ENCODE measurements around the gene OR1L6. TPM values are rescaled to one million over a fixed set of nuclear protein-coding genes. Genes with fewer than 3 reads are reported as not detected.

OR1L6 gene
- total RNA-seq (2021) = not detected in 2 replicates
- not detected for Bru-seq, nascent RNA
- not detected for BruChase-seq, experiment 1, labeled RNA remaining after a 2-hour chase
- not detected for BruChase-seq, experiment 2, labeled RNA remaining after a 6-hour chase
- long read RNA-seq = 0 reads

- H3K27me3 ChIP-seq (replicated peaks; ENCODE audit: insufficient read depth, low read depth, low read length, poor library complexity) = peaks cover 7% of the 10 kb centered on the region
- H3K4me1 ChIP-seq (ENCODE audit: insufficient read depth, low read length, poor library complexity, severe bottlenecking) = no peaks in the 10 kb centered on the region
- no peak within 1 kb of the TSS for H3K4me3 ChIP-seq (ENCODE audit: low read depth, low read length, poor library complexity, severe bottlenecking)
- BruUV-seq (replicated peaks) = no TSS peak
- no peak within 1 kb of the TSS for H3K27ac ChIP-seq (ENCODE audit: low read depth, low read length, poor library complexity, severe bottlenecking)
- intact Hi-C loops (cut with micrococcal nuclease; ENCODE audit: unreplicated experiment) = no loop called here
- no peak for TF ChIP-seq CTCF (conservative IDR thresholded peaks at IDR 0.05; ENCODE audit: low read depth, low read length)
- no peak for TF ChIP-seq EZH2 (IDR thresholded peaks at IDR 0.05; ENCODE audit: borderline replicate concordance, low read depth, low read length, poor library complexity, severe bottlenecking)
- H3K9me3 ChIP-seq (ENCODE audit: low read depth, low read length, poor library complexity, severe bottlenecking) = no peaks in the 10 kb centered on the region
- no peak for DNase-seq (ENCODE audit: low spot score)
- H3K36me3 ChIP-seq (ENCODE audit: insufficient read depth, low read length, poor library complexity, severe bottlenecking) = no peaks in the 10 kb centered on the region
- POLR2A ChIA-PET (ENCODE audit: low non-redundant PET) = no interaction called here
- CTCF ChIA-PET = no interaction called here
Measured at GRCh38 chr9:122742003-122742402, at the start of gene OR1L6. OR1L6 (plus strand) TSS chr9:122742303; CDS start chr9:122749848, 7,545 bp downstream.

GRCh38 chr9:122695696-122696095 lies 46.4 kb upstream of the OR1L6 start:
- H3K9me3 ChIP-seq (ENCODE audit: low read depth, low read length, poor library complexity, severe bottlenecking) = peaks cover 5% of the 10 kb centered on the region
- DNase-seq (ENCODE audit: low spot score) = no peak
- no peak overlapping the region for H3K27ac ChIP-seq (ENCODE audit: low read depth, low read length, poor library complexity, severe bottlenecking)
- intact Hi-C loops (cut with micrococcal nuclease; ENCODE audit: unreplicated experiment) = no loop called here
- H3K4me3 ChIP-seq (ENCODE audit: low read depth, low read length, poor library complexity, severe bottlenecking) = no peak overlapping the region
- POLR2A ChIA-PET (ENCODE audit: low non-redundant PET) = no interaction called here
- CTCF ChIA-PET = no interaction called here
- H3K27me3 ChIP-seq (replicated peaks; ENCODE audit: insufficient read depth, low read depth, low read length, poor library complexity) = peaks cover 6% of the 10 kb centered on the region
- no peaks in the 10 kb centered on the region for H3K4me1 ChIP-seq (ENCODE audit: insufficient read depth, low read length, poor library complexity, severe bottlenecking)
- no peaks in the 10 kb centered on the region for H3K36me3 ChIP-seq (ENCODE audit: insufficient read depth, low read length, poor library complexity, severe bottlenecking)
- no peak for TF ChIP-seq EZH2 (IDR thresholded peaks at IDR 0.05; ENCODE audit: borderline replicate concordance, low read depth, low read length, poor library complexity, severe bottlenecking)
- no peak for TF ChIP-seq CTCF (conservative IDR thresholded peaks at IDR 0.05; ENCODE audit: low read depth, low read length)
- no TSS peak for BruUV-seq (replicated peaks)

- TF ChIP-seq EZH2 (IDR thresholded peaks at IDR 0.05; ENCODE audit: borderline replicate concordance, low read depth, low read length, poor library complexity, severe bottlenecking) (no peak), CTCF (conservative IDR thresholded peaks at IDR 0.05; ENCODE audit: low read depth, low read length) (no peak)
- DNase-seq (ENCODE audit: low spot score) = no peak
- Histone ChIP-seq H3K9me3 (ENCODE audit: low read depth, low read length, poor library complexity, severe bottlenecking) (no peaks in the 10 kb centered on the region), H3K27me3 (replicated peaks; ENCODE audit: insufficient read depth, low read depth, low read length, poor library complexity) (peaks cover 10% of the 10 kb centered on the region), H3K4me3 (ENCODE audit: low read depth, low read length, poor library complexity, severe bottlenecking) (no peak overlapping the region), H3K36me3 (ENCODE audit: insufficient read depth, low read length, poor library complexity, severe bottlenecking) (no peaks in the 10 kb centered on the region), H3K4me1 (ENCODE audit: insufficient read depth, low read length, poor library complexity, severe bottlenecking) (no peaks in the 10 kb centered on the region), H3K27ac (ENCODE audit: low read depth, low read length, poor library complexity, severe bottlenecking) (no peak overlapping the region)
- no TSS peak for BruUV-seq (replicated peaks)
- ChIA-PET POLR2A (ENCODE audit: low non-redundant PET) (no interaction called here), CTCF (no interaction called here)
- intact Hi-C loops (cut with micrococcal nuclease; ENCODE audit: unreplicated experiment) = no loop called here
Measured at GRCh38 chr9:122718038-122718437, 24.1 kb upstream of the OR1L6 start.
